ENCODE results near the gene GOLGA6L22. TPM values are rescaled to one million over a fixed set of nuclear protein-coding genes. Genes with fewer than 3 reads are reported as not detected.

GOLGA6L22 gene, protein sequence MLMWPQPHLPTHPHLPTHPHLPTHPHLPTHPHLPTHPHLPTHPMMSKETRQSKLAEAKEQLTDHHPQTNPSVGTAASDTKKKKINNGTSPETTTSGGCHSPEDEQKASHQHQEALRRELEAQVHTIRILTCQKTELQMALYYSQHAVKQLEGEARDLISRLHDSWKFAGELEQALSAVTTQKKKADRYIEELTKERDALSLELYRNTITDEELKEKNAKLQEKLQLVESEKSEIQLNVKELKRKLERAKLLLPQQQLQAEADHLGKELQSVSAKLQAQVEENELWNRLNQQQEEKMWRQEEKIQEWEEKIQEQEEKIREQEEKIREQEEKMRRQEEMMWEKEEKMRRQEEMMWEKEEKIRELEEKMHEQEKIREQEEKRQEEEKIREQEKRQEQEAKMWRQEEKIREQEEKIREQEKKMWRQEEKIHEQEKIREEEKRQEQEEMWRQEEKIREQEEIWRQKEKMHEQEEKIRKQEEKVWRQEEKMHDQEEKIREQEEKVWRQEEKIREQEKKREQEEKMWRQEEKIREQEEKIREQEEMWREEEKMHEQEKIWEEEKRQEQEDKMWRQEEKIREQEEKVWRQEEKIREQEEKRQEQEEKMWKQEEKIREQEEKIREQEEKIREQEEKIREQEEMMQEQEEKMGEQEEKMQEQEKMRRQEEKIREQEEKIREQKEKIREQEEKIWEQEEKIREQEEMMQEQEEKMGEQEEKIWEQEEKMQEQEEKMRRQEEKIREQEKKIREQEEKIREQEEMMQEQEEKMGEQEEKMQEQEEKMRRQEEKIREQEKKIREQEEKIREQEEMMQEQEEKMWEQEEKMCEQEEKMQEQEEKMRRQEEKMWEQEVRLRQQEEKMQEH
- not detected in 2 replicates for total RNA-seq

DNA sequence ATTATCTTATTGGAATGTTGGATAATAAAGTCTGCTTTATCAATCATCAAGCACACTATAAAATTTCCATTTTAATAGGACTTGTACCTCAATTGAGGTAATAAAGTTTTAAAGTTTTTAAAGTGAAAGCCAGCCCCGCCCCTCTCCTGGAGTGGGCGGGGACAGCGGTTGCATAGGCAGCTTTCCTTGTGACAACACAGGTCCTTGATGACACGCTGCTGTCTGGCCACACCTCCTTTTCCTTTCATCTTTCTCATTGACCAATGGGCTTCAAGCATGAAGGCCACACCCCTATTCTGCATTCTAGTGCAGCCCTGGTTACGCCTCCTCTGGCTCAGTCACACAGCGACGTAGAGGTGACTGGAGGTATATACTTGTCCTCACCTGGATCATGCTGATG, at the start of gene GOLGA6L22:
GOLGA6L22 (plus strand) TSS at position 301 of the 400 bp plus-strand sequence; CDS start at position 392, 91 bp downstream.

